Right ventricle myocardium inferior (tissue), 1 donor: ENCODE data around the gene ETDB. TPM values are rescaled to one million over a fixed set of nuclear protein-coding genes. Genes with fewer than 3 reads are reported as not detected.
"Not testable (repeated sequence)": the region's sequence is repeated elsewhere in the genome, so short reads cannot be mapped to it uniquely, and the experiment has no call there.

ENCODE experiments used
- ATAC-seq: fragments of 200-7000 bp; cut with Tn5 transposase; one replicate; pipeline ENCODE4 v1.9.1; 2020; ENCODE audit warnings: mild to moderate bottlenecking, moderate library complexity
- DNase-seq: peaks from one replicate; pipeline ENCODE4 v3.0.0; 2021; ENCODE audit errors: missing footprints
- intact Hi-C: fragments of 100-400 bp; cut with DNase I; formaldehyde crosslinking; loops from one replicate; pipeline ENCODE4 v1.11.0; 2022
- long read RNA-seq: library from polyadenylated mRNA; unstranded; transcript quantifications from one replicate; pipeline ENCODE4 v2.0.0, GENCODE V29; 2021
- total RNA-seq: library from RNA; stranded (reverse); fragmentation: NEBNext Ultra II Directional; extraction: Animal tissue kit (Norgen Biotek cat#: 25700); gene quantifications from one replicate; pipeline ENCODE4 v1.2.1, GENCODE V29; 2021
- donor health status: DM: no; HTN: yes; CAD: no; lungs with severe emphysema.

ETDB gene
- not detected for total RNA-seq
- long read RNA-seq = 0 reads

- ATAC-seq, intact Hi-C loops, DNase-seq: not testable (repeated sequence)
These were observed at the start of gene ETDB for GRCh38 chrX:135120056-135120576. TSS of gene ETDB (minus strand) at chrX:135120526. CDS start at chrX:135119261, 1,265 bp downstream.

DNA sequence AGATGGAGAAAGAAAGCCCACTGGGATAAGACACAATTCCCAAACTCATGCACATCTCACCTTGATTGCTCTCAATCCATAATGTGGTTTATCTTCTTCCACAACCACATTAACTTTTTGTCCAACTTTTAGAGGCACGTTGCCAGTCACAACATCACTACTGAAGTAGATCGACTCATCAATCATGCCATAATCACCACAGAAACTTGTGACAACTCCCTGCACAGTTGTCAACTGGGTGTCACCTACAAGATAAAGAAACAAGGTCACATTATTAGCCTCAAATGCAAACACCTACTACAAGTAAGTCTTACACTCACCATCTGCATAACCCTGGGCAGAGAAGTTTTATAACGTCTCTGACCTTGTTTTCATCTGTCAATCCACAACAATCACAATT is 49.2 kb upstream of the ETDB start:
- intact Hi-C loops, ATAC-seq, DNase-seq: not testable (repeated sequence)

GRCh38 chrX:135168486-135168885 is 48.2 kb upstream of the ETDB start:
- ATAC-seq (no peak), DNase-seq (no peak)
- intact Hi-C loops = no loop called here

DNA sequence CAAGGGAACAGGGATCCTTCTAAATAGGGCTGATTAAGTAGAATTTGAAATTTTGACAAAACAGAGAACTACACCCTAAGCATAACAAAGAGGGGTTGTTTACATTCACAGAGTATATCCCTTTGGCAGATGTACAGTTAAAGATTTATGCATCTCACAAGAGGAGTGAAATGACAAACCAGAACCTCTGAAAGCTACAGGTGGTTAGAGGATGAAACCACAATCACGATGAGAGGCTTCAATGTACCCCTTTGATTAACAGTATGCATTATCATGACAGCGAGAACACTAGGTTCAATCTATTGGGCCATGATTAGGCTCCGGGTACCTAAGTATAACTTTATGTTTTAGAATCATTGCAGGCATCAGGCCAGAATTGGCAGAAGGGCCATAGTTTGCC is 34.4 kb upstream of the ETDB start:
- ATAC-seq, DNase-seq, intact Hi-C loops: not testable (repeated sequence)

DNA sequence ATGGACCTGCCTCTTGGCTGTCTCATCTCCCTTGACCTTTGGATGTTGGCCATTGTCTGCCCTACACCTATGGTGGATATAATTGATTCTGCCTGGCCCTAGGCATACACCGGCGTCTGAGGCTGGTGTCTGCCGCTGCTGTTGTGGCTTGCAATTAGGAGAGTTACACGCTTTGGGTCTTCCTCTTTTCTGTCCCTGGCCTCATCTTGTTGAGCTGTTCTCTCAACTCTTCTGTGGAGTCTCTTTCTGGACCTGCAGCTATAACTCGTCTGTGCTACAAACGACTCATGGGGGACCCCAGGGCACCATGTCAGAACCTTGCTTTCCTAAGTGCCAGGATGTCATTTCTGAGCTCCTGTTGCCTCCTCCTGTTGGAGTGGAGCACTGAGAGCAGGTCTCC is 5.8 kb upstream of the ETDB start:
- DNase-seq, intact Hi-C loops, ATAC-seq: not testable (repeated sequence)

DNA sequence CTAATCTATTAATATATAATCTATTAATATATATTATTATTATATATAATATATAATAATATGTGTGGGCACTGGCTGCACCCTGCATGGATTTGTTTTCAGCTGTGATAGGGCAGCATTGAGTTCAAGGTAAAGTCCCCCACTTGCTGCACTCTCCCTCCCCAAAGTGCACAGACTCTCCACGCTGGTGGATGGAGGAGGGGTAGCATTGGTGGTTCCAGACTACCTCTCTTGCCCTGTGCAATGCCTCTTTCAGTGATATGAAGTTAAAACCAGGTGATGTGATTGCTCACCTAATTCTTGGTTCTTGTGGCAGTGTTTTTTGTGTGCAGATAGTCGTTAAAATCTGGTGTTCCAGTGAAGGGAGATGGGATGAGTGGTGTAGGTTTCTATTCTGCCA is 4.3 kb downstream of the ETDB start:
- DNase-seq, intact Hi-C loops, ATAC-seq: not testable (repeated sequence)

DNA sequence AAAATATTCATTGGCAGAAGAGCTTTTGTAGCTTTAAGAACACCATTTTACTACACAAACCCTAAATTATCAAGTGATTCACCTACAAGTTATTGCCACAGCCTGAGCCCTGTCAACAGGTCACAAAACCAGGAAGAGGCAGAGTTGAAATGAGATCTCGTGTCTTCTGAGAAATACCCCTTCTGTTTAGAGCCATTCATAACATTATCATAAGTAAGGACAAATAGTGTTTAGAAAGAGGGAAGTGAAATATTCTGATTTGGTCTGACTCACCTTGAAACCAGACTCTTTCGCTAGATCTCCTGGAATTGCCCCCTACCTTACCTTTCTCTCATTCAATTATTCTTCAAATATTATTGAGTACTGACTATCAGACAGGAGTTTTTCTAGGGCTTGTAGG is 5.9 kb downstream of the ETDB start:
- ATAC-seq (no peak), DNase-seq (no peak)
- intact Hi-C loops = no loop called here

GRCh38 chrX:135112743-135113142 is 7.6 kb downstream of the ETDB start:
- ATAC-seq (no peak), DNase-seq (no peak)
- intact Hi-C loops = no loop called here

- DNase-seq (no peak), ATAC-seq (no peak)
- intact Hi-C loops = no loop called here
These were observed 8.1 kb downstream of the ETDB start for GRCh38 chrX:135112096-135112729.

- no peak for ATAC-seq
- no peak for DNase-seq
- intact Hi-C loops = no loop called here
These were observed 10.8 kb downstream of the ETDB start for GRCh38 chrX:135109554-135109953.

GRCh38 chrX:135099493-135099783 is 20.9 kb downstream of the ETDB start:
- DNase-seq = no peak
- ATAC-seq = no peak
- intact Hi-C loops = no loop called here

DNA sequence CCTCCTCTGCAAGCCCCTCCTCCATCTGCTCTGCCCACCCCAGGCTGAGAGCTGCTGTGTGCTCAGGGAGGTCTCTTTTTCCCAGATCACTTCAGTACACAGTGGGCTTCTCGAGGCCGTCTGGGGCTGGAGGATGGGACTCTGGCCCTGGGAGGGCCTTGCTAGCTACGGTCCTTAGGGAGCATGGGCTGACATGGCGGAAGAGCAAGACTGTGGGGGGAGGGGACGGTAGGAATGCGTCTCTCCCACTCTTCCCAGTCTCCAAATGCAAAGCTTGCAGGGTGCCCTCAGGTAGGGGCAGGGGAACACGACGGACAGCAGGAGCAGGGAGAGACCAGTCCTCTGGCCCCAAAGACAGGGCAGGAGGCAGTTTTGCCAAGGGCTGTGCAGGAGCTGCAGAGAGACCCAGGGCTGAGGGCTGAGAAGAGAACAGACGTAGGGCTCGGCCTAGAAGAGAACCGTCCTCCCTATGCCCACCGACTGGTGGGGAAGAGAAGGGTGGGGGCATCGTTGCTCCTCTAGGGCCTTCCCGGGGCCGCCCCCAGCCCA is 23.1 kb downstream of the ETDB start:
- ATAC-seq, DNase-seq, intact Hi-C loops: not testable (repeated sequence)

DNA sequence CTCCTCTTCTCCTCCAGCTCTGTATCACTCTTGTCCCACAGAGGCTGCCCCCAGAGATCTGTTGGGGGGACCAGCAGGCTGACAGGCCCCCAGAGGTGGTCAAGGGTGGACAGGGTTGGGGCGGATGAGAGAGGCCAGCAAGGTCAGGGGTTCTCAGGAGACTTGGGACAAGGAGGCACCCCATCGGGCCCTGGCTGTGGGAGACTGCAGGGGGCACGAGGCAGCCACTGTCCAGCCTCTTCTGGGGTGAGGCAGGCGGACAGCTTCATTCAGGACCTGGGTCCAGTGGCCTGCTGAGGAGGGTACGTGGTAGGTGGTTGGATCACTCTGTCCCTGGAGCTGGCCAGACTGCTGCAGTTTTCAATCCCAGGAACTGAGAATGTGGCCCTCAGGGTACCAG is 24.6 kb downstream of the ETDB start:
- no peak for DNase-seq
- intact Hi-C loops = no loop called here
- no peak for ATAC-seq

GRCh38 chrX:135094726-135095125 is 25.6 kb downstream of the ETDB start:
- ATAC-seq = no peak
- intact Hi-C loops = no loop called here
- DNase-seq = no peak

DNA sequence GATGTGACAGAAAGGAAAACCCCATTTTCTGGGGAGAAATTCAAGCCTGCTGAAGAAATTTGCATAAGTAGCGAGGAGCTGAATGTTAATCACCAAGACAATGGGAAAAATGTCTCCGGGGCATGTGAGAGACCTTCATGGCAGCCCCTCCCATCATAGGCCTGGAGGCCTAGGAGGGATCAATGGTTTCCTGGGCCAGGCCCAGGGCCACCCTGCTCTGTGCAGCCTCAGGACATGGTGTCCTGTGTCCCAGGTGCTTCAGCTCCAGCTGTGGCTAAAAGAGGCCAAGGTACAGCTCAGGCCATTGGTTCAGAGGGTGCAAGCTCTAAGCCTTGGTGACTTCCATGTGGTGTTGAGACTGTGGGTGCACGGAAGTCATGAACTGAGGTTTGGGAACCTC is 31.2 kb downstream of the ETDB start:
- intact Hi-C loops = no loop called here
- DNase-seq = no peak
- ATAC-seq = no peak

- DNase-seq = no peak
- no peak for ATAC-seq
- intact Hi-C loops = no loop called here
These were observed 32.5 kb downstream of the ETDB start for GRCh38 chrX:135087867-135088266.

- peak; percentile 63 for ATAC-seq
- no peak for DNase-seq
- intact Hi-C loops = no loop called here
These were observed 34.0 kb downstream of the ETDB start for GRCh38 chrX:135086197-135086854.

- DNase-seq (no peak), ATAC-seq (no peak)
- intact Hi-C loops = no loop called here
These were observed 38.5 kb downstream of the ETDB start for GRCh38 chrX:135081693-135082404.
